Measurements from ENCODE around the gene GRIK5.
"Not testable (repeated sequence)": the region's sequence is repeated elsewhere in the genome, so short reads cannot be mapped to it uniquely, and the experiment has no call there.

GRIK5 gene, protein sequence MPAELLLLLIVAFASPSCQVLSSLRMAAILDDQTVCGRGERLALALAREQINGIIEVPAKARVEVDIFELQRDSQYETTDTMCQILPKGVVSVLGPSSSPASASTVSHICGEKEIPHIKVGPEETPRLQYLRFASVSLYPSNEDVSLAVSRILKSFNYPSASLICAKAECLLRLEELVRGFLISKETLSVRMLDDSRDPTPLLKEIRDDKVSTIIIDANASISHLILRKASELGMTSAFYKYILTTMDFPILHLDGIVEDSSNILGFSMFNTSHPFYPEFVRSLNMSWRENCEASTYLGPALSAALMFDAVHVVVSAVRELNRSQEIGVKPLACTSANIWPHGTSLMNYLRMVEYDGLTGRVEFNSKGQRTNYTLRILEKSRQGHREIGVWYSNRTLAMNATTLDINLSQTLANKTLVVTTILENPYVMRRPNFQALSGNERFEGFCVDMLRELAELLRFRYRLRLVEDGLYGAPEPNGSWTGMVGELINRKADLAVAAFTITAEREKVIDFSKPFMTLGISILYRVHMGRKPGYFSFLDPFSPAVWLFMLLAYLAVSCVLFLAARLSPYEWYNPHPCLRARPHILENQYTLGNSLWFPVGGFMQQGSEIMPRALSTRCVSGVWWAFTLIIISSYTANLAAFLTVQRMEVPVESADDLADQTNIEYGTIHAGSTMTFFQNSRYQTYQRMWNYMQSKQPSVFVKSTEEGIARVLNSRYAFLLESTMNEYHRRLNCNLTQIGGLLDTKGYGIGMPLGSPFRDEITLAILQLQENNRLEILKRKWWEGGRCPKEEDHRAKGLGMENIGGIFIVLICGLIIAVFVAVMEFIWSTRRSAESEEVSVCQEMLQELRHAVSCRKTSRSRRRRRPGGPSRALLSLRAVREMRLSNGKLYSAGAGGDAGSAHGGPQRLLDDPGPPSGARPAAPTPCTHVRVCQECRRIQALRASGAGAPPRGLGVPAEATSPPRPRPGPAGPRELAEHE

DNA sequence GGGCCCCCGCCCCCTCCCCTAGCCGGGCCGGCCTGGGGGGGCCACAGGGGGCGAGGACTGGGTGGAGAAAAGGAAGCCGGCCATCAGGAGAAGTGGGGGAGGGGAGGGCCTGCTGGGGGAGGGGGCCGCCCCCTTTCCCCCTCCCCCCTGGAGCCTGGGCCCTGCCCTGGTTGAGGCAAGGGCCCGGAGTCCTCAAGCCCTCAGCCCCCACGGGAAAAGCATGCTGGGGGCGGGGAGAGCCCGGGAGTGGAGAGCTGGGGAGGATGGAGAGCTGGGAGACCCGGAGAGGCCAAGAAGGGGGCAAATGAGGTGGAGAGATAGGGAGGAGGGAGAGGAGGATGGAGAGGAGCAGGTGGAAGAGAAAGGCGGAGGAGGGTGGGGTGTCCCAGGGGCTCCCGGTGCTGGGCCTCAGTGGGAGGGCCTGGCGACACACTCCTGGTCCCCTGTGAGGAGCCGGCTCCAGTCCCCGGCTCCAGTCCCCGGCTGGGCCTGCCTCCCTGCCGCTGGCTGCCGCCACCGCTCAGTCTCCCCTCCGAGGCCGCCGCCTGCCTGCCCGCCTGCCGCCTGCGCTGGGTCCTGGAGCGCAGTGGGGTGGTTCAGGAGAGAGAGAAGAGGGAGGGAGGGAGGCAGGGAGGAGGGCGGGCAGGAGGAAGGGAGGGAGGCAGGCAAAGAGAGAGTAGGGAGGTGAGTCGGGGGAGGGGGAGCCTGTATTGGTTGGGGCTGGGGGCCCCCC lies at the start of gene GRIK5:
GRIK5 (minus strand) TSS at position 588 of the 733 bp plus-strand sequence. CDS start 4,436 bp downstream, outside the sequence.
- DNase-seq = no peak

DNA sequence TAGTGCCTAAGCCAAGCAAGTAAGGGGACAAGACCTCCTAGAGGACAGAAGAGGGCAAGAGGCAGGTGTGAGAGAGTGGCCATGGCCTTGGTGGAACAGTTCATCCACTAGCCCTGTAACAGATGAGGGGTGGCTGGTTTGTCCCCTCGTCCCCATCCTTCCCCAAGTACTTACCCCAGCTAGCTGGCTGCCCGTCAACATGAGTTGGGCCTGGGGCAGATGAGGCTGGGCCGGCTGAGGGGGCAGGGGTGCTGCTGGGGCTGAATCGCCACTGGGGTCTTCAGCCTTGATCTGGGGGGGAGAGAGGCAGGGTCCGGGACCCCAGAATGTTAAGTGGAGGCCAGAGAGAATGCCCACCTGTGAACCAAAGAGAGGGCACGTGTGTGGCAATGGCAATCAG lies 47.1 kb upstream of the GRIK5 start:
- no peak for DNase-seq

DNA sequence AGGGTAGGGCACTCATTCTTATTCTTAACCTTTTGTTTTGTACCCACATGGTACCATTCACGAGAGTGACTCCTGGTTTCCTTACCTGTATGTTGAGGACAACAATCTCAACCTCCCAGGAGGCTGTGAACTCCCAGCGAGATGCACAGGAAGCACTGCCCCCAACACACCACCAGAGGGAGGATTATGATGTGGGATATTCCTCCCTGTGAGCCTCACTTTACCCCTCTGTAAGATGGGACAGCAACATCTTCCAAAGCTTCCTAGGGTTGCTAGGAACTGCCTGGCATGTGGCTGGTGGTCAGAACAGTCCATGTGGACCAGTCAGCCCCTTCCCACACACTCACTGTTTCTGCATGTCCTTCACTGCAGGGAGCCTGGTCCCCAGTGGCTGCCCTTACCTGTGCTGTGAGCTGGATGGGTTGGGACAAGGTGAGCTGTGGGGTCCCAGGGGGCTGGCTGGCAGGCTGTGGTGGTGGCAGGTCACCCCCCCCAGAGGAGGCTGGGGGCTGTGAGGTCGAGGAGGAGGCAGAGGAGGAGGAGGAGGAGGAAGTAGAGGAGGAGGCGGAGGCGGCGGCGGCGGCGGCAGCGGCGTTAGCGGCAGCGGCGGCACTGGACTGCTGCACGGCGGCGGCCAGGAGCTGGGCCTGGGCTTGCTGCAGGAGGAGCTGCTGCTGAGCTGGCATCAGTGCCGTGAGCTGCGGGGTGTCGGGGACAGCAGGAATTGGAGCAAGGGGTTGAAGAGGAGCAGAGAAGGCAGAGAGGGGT lies 46.5 kb upstream of the GRIK5 start:
- no peak for DNase-seq

DNA sequence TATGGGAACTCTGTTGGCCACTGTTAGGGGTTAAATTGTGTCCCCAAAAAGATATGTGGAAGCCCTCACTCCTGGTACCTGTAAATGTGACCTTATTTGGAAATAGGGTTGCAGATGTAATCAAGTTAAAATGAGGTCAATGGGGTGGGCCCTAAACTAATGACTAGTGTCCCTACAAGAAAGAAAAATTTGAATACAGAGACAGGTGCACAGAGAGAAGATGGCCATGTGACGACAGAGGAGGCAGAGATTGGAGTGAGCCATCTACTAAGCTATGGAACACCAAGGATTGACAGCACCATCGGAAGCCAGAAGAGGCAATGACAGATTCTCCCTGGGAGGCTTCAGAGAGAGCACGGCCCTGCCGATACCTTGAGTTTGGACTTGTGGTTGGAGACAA lies 45.7 kb upstream of the GRIK5 start:
- DNase-seq = no peak

DNA sequence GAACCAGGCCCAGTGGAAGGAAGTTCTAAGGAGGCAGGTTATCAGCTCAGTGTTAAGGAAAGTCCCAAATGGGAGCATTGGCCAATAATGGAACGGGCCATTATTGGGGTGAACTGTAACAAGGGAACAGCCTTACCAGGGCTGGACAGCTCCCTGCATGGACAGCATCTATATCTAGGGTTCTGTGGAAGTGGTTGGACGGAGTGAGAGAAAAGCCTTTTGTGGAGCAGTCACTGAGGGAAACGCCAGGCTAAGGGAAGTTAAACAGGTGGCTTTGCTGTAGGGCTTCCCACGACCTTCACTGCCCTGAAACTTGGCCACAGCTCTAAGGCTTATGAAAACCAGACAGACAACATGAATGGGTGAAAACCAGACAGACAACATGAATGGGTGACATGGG lies 45.2 kb upstream of the GRIK5 start:
- DNase-seq = no peak

DNA sequence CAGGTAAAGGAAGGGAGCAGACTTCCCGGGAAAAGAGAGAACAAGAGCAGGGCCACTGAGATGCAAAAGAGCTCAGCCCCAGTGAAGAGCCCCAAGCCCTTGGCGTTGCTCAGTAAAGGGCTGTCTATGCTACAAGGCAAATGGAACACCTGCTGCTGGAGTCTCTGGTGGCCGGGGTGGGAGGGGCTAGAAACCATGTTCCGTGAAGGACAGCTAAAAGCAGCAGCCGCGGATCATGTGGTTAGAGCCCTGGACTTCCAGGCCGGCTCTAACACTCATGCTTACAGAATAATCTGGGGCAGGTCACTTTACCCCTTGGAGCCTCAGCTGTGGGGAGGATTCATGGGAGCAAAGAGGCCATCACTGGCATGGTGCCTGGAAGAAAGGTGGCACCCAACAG lies 44.4 kb upstream of the GRIK5 start:
- no peak for DNase-seq

DNA sequence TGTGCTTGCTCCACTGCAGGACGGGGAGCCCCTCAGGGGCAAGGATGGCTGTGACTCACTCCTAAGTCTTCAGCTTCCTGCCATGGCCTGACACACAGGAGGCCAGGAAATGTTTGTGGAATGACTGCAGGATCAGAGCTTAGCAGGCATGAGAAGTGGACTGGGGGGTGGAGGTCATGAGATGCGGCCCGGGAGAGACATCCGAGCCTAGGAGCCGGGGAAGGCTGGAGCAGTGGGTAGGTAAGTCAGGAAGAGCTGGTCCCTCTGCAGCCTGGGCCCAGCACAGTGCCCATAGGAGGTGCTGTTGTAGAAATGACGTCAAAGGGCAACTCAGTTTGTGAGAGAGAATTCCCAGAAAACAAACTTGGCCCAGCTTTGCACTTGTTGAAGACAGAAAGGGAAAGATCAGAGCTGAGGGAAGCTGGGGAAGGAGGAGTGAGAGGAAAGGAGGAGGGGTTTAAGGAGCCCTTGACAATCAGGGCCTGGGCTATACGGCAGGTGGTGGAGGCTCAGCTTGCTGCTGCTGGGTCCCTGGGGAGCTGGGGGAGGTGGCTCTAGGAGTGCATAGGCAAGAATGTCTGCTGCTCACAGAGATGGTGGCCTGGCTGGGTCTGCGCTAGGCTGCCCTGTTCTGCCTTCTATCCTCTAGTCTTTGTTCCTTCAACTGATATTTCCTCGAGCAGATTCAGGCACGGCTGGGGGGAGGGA lies 43.8 kb upstream of the GRIK5 start:
- DNase-seq = no peak

DNA sequence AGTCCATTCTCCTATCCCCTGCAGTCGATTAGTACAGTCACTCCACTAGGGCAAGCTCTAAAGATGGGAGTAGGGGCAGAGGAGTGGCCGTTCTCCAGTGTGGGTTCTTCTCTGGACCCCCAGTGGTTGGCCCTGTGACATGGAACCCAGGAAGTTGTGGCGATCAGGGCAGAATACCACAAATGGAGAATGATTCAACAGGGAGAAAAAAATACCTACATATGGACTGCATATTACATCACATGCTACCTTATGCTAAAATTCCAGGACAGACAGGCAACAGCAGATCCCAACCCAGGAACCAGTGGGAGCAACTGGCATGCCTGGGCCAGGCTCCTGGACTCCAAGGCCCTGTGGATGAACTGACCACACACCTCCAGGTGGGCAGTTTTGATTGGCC lies 41.8 kb upstream of the GRIK5 start:
- no peak for DNase-seq

DNA sequence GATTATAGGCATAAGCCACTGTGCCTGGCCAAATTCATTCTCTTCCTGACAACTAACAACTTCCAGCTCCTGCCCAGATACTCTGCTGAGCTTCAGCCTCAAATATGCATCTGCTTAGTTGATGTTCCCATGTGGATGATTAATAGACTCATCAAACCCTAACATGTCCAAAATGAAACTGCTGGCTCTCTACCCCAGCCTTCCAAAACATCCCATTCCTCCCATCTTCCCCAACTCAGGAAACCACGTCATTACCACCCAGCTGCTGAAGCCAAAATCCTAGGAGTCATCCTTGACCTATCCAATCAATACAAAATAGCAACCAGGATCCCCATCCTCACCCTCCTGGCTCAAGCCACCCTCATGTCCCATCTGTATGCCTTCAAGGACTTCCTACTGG lies 41.4 kb upstream of the GRIK5 start:
- no peak for DNase-seq

DNA sequence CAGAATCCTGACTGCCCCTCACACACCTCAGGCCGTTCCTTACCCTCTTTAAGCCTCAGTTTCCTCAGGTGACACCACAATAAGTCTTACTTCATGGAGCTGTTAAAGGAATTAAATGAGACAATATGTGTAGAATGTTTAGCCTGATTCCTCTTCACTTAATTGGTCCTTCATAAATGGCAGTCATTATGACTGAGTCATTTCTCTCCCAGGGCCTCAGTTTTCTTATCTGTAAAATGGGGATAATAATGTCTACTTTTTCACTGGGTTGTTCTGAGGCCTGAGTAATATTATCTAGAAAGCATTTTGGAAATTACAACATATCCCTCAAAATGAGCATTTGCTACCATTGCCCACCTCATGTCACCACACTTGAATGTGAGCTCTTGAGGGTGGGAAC lies 40.7 kb upstream of the GRIK5 start:
- no peak for DNase-seq

DNA sequence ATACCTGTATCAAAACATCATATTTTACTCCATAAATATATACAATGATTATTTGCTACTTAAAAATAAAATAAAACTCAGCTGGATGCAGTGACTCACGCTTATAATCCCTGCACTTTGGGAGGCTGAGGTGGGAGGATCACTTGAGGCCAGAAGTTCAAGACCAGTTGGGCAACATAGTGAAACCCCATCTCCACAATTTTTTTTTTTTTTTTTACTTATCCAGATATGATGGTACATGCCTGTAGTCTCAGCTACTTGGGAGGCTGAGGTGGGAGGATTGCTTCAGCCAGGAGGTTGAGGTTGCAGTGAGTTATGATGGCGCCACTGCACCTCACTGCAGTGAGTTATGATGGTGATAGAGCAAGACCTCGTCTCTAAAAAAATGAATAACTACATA lies 39.9 kb upstream of the GRIK5 start:
- no peak for DNase-seq

DNA sequence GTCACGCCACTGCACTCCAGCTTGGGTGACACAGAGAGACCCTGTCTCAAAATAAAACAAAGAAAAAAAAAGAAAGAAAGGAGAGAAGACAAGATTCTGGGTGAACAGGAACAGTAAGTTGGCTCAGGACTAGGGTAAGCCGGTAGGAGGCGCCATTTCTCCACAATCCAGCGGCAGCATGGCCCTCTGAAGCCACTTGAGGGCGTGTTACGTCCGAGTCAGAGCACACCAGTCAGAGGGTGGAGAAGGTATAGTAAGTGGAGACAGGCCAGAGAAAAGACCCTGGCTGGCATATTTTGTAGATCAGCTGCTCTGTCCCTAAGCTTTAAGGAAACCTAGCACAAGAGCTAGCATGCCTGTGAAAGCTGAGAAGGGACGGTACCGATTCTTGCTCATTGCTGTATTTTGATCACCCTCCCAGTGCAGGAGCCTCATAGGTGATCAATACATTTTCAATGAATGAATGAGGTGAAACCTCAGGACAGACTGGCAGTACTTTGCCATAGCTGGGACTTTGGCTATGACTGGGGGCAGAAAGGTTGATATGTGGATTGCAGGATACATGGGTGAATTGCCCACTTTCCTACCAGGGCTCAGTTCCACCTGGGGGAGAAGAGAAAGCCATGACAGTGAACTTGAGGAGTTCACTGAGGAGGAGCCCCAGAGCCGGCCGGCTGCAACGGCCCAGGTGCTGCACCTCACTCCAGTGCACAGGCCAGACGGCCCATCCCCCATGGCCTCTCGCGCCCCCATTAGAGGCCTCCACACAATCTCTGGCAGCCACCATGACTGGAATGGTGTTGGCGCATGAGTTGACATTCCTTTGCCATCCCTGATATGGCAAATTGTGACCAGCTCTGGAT lies 38.8 kb upstream of the GRIK5 start:
- peak; percentile 92 for DNase-seq

DNA sequence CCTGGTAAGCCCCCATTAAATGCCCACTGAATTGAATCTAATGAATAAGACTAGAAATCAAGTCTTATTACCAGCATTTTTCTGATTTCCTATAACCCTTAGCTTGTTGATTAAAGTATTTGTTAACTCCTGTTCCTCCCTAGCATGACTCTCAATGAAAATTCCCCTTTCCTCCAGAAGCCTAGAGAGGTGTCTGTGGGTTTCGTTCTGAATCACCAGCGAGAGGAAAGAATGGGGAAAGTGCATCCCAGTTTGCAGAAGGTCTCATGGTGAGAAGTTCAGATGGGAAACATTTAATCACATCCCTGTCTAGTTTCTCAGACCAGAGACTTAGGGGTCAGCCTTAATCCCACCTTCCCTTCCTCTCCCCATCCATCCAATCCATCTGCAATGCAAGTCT lies 35.4 kb upstream of the GRIK5 start:
- DNase-seq = no peak

DNA sequence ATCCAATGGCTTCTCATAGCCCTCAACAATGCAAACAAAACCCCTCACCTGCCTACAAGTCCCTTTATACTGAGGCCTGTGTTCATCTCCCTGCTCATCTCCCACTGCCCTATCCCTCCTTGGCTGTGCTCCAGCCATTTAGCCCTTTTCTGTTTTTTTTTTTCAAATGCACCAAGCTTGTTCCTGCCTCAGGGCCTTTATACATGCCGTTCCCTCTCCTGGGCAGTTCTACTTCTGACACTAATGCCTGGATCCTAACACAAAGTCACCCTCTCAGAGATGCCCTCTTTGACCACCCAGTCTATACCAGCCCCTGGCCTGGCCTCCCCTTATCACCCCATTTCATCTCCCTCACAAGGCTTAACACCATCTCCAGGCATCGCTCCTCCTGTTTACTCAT lies 32.9 kb upstream of the GRIK5 start:
- no peak for DNase-seq

DNA sequence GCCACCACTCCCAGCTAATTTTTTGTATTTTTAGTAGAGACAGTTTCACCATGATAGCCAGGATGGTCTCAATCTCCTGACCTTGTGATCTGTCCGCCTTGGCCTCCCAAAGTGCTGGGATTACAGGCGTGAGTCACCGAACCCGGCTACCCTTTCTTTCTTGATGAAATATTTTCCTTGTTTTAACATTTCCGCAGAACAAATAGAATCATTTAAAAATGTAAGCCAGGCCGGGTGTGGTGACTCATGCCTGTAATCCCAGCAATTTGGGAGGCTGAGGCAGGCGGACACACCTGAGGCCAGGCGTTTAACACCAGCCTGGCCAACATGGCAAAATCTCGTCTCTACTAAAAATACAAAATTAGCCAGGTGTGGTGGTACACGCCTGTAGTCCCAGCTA lies 30.2 kb upstream of the GRIK5 start:
- not testable (repeated sequence) for DNase-seq

DNA sequence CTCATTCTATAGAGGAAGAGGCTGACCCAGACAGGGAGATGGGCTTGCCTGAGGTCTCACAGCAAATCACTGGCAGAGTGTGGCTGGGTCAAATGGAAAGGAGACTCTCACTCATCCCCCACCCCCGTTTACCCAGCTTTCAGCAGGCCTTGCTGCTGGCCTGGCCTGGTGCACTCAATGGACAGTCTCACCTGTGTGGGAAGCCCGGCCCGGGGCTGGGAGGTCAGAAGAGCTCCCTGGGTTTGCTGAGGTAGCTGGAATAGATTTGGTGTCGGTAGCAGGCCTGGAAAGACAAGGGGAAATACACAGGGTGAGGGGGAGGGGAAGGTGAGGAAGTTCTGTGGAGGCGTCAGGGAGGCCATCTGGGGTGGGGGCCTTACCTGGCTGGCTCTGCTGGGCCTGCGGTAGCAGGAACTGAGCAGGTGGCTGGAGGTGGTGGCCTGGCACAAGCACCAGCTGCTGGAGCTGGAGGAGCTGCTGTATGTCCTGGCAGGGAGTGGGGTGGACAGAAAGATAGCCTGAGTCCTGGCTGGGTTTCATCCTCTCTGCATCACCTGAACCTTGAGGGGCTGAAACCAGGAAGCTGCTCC lies 29.4 kb upstream of the GRIK5 start:
- DNase-seq = no peak

DNA sequence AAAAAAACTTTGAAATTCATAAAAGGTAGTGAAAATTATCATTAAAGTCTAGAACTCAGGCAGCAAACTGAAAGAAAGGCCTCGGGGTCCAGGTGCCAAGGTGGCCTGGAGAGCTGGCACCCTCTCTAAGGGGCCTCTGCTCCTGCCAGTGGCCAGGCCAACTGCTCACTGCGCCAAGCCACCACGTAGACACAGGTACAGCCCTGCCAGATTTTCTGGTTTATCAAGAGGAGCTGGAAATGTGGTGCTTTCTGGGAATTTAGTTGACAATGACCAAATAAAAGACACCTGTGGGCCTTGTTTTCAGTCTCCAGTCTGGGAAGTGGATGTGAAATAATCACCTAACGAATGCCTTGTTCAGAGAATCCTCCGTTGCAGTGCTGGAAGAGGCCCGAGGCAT lies 28.8 kb upstream of the GRIK5 start:
- DNase-seq = no peak

DNA sequence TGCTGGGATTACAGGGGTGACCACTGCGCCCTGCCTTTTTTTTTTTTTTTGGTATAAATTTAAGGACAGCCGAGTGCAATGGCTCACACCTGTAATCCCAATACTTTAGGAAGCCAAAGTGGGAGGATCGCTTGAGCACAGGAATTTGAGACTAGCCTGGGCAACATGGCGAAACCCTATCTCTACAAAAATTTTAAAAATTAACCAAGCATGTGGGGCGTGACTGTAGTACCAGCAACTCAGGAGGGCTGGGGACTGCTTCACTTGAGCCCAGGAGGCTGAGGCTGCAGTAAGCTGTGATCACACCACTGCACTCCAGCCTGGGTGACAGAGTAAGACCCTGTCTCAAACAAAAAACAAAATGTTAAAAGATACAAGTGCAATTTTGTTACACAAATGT lies 27.5 kb upstream of the GRIK5 start:
- no peak for DNase-seq

DNA sequence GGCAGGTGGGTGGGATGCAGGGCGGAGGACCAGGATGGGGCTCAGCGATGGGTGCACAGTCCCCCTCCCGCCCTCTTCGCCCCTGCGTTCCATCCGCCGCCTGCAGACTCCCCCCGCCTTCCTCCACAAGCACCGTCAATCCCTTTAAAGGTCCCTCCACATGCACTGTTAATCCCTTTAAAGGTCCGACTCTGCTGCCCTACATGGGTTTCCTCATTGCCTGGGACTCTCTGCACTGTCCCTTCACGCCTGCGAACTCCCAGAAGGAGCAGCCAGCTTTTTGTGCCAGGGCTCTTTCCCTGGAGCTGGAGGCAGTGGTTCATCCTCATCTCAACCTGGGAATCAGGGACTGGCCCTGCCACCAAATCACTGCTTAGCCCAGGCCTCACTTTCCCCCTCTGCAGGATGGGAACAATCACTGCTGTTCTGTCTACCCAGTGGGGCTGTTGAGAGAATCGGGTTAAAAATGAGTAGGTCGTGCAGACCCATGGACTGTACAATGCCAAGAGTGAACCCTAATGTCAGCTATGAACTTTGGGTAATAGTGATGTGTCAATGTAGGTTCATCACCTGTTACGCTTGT lies 26.3 kb upstream of the GRIK5 start:
- no peak for DNase-seq

DNA sequence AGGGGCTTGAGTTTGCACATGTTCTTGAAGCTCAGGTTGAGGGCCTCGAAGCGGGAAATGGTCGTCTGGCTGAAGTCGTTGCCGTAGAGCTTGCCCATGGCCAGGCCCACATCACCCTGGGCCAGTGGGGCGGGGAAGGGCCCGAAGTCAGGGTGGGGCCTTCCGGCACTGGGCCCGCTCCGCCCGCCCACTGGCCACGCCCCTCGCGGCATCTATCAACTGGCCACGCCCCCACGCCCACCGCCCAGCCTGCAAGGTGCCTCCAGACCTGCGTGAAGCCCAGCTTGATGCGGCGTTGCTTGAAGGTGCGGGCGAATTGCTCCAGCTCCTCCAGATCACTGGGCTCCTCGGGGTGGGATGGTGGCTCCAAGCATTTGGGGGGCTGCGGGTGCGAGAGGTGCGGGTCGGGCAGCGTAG lies 25.8 kb upstream of the GRIK5 start:
- no peak for DNase-seq

Measured in NCI-H748 treated with DMSO at 0.1 percent for 48 hours (cell line).